ENCODE measurements around the gene HIVEP3. TPM values are rescaled to one million over a fixed set of nuclear protein-coding genes. Genes with fewer than 3 reads are reported as not detected.
A peak's percentile ranks its signal among the peaks of the same experiment; 100 is the strongest.

The HIVEP3 gene
- total RNA-seq, 1 experiment from 2014 or later = 6.0 TPM

DNA sequence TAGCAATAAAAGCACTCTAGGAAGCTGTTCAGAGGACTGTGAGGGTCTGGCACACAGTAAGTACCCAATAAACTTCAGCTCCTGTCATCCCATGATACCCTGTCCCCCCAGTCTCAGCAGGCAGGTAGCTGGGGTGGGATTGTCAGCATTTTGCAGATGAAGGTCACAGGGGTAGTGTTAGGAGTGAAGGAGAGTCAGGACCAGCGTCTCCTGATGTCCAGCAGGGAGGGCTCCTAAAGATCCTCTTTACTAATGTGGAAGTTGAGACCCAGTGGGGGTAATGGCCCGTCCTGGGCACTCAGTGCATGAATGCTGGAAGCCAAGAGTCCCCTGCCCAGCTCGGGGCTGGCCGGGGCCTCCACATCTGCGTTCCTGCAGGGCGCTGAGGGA lies 402.9 kb downstream of the HIVEP3 start:
- Histone ChIP-seq H3K27ac (ENCODE audit: low read length) (peak overlapping the region; percentile 34; the same call in 1 of the 2 replicates), H3K4me1 (ENCODE audit: control insufficient read depth, insufficient read depth, low read length) (peaks cover 9% of the 10 kb centered on the region), H3K36me3 (ENCODE audit: control insufficient read depth, insufficient read depth, low read length) (no peaks in the 10 kb centered on the region), H3K9me3 (ENCODE audit: control insufficient read depth, insufficient read depth, low read depth, low read length) (no peaks in the 10 kb centered on the region), H3K27me3 (ENCODE audit: control insufficient read depth, insufficient read depth, low read length) (no peaks in the 10 kb centered on the region), H3K4me3 (ENCODE audit: low read depth in 2 of 2, low read length in 2 of 2) (no peak overlapping the region; a peak in 1 of 4 replicates)
- CTCF ChIA-PET = interaction anchor here (0.6 to 1.5 kb wide), 3 partner anchors 58 to 305 kb away, joined by 3 to 6 read pairs (median 3); no protein-coding TSS in a partner anchor
- in situ Hi-C loops (cut with HindIII; ENCODE audit: low pct_unique_long_range_greater_than_20kb, low sequenced_read_pairs) = no loop called here
- ATAC-seq (no peak), DNase-seq (ENCODE audit: low read depth, low spot score) (no peak)
- no TSS peak for BruUV-seq (replicated peaks)
- intact Hi-C loops (cut with micrococcal nuclease; ENCODE audit: unreplicated experiment) = no loop called here
- POLR2A ChIA-PET = no interaction called here
- TF ChIP-seq REST (IDR thresholded peaks at IDR 0.05; ENCODE audit: insufficient read depth in 1 of 2, low read depth in 2 of 2, low read length in 1 of 2) (no peak), POLR2AphosphoS5 (IDR thresholded peaks at IDR 0.05; ENCODE audit: low read depth, low read length) (no peak), CTCF (IDR thresholded peaks at IDR 0.05) (no peak), TCF7L2 (IDR thresholded peaks at IDR 0.05; ENCODE audit: low read depth, low read length) (no peak), SIN3A (IDR thresholded peaks at IDR 0.05; ENCODE audit: borderline replicate concordance, insufficient read depth, low read depth, low read length) (no peak)

DNA sequence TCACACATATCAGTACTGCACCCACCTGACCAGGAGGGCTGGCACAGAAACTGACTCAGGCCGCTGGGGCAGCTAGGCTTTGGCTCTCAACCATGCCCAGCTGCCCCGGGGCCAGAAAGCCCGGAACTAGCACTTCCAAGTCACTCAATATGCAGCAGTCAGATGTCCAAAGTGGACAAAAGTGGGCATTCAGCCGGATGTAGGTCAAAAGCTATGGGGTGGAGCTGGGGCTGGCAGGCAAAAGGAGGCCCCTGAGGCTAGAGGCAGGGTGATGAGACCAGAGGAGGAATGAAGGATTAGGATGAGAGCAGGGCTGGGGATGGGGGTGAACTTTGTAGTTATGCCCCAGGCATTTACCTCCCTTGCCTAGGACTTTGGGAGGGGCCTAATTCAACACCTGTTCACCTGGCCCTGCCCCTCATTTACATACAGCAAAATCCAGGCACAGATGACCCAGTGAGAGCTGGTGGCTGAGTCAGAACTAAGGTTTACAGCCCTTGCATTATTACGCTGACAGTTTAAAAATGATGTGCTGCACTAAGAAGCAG lies 403.5 kb downstream of the HIVEP3 start:
- Histone ChIP-seq H3K4me3 (ENCODE audit: low read depth in 2 of 2, low read length in 2 of 2) (no peak overlapping the region), H3K27ac (ENCODE audit: low read length) (0 out of 2 replicates have a peak overlapping the region, but pooled peaks have one; percentile 34), H3K9me3 (ENCODE audit: control insufficient read depth, insufficient read depth, low read depth, low read length) (no peaks in the 10 kb centered on the region), H3K36me3 (ENCODE audit: control insufficient read depth, insufficient read depth, low read length) (no peaks in the 10 kb centered on the region), H3K4me1 (ENCODE audit: control insufficient read depth, insufficient read depth, low read length) (peaks cover 9% of the 10 kb centered on the region), H3K27me3 (ENCODE audit: control insufficient read depth, insufficient read depth, low read length) (no peaks in the 10 kb centered on the region)
- BruUV-seq (replicated peaks) = no TSS peak
- ChIA-PET POLR2A (interaction anchor here (0.6 kb wide), 1 partner anchor 931 kb away, joined by 5 read pairs; no protein-coding TSS in a partner anchor), CTCF (interaction anchor here (1.1 to 1.5 kb wide), 2 partner anchors 58 to 64 kb away, joined by 3 to 6 read pairs; no protein-coding TSS in a partner anchor)
- TF ChIP-seq TCF7L2 (IDR thresholded peaks at IDR 0.05; ENCODE audit: low read depth, low read length) = no peak
- DNase-seq (ENCODE audit: low read depth, low spot score) = no peak
- intact Hi-C loops (cut with micrococcal nuclease; ENCODE audit: unreplicated experiment) = no loop called here
- peak; percentile 24; the same call in 1 of the 2 replicates for ATAC-seq
- in situ Hi-C loops (cut with HindIII; ENCODE audit: low pct_unique_long_range_greater_than_20kb, low sequenced_read_pairs) = no loop called here

DNA sequence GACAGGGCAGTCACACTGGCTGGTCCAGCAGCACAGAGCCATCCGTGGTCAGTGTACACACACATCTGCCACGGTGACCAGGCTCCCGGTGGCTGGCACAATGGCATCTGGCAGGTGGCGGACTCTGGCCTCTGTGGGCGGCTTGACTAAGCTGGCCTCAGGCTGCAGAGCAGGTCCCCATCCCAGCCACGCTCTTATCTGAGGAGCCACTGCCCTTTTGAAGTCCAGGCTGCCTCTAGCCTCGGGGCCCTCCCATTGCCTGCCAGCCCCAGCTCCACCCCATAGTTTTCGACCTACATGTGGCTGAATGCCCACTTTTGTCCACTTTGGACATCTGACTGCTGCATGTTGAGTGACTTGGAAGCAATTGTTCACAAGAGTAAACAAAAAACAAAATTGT lies 404.3 kb downstream of the HIVEP3 start:
- in situ Hi-C loops (cut with HindIII; ENCODE audit: low pct_unique_long_range_greater_than_20kb, low sequenced_read_pairs) (no loop called here), intact Hi-C loops (cut with micrococcal nuclease; ENCODE audit: unreplicated experiment) (no loop called here)
- DNase-seq (ENCODE audit: low read depth, low spot score) (no peak), ATAC-seq (0 out of 2 replicates have a peak, but pooled peaks have one; percentile 5)
- BruUV-seq (replicated peaks) = no TSS peak
- peaks cover 9% of the 10 kb centered on the region for H3K4me1 ChIP-seq (ENCODE audit: control insufficient read depth, insufficient read depth, low read length)
- ChIA-PET CTCF (no interaction called here), POLR2A (interaction anchor here (0.7 kb wide), 1 partner anchor 386 kb away, joined by 3 read pairs; no protein-coding TSS in a partner anchor)
- no peak overlapping the region for H3K4me3 ChIP-seq (ENCODE audit: low read depth in 2 of 2, low read length in 2 of 2)
- no peaks in the 10 kb centered on the region for H3K27me3 ChIP-seq (ENCODE audit: control insufficient read depth, insufficient read depth, low read length)
- H3K27ac ChIP-seq (ENCODE audit: low read length) = no peak overlapping the region
- no peaks in the 10 kb centered on the region for H3K36me3 ChIP-seq (ENCODE audit: control insufficient read depth, insufficient read depth, low read length)
- TF ChIP-seq TCF7L2 (IDR thresholded peaks at IDR 0.05; ENCODE audit: low read depth, low read length) = peak; percentile 68; the same call in 1 of the 2 replicates
- no peak for TF ChIP-seq REST (IDR thresholded peaks at IDR 0.05; ENCODE audit: insufficient read depth in 1 of 2, low read depth in 2 of 2, low read length in 1 of 2)
- no peaks in the 10 kb centered on the region for H3K9me3 ChIP-seq (ENCODE audit: control insufficient read depth, insufficient read depth, low read depth, low read length)

Data from Panc1 (cell line).